ENCODE measurements around the gene IQCF5.
"Not testable (repeated sequence)": the region's sequence is repeated elsewhere in the genome, so short reads cannot be mapped to it uniquely, and the experiment has no call there.

Gene IQCF5

DNA sequence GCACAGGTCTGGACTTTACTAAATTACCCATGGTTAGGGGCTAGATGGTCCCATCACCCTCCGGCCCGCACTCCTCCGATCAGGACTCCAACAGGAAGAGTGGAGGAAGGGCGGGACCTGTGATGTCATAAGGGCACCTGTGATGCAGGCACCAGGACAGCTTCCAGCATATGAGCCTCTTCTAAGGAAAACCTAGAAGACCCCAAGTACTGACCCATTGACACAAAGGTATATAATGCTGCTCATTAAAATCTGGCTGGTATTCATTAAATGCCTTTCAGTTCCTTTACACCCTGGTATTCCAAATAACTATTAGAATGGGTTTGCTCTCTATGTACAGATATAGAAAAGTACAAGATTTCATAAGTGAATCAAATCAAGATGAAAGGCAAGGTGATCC lies at the start of gene IQCF5:
Gene IQCF5 (minus strand): TSS at position 101 of the 400 bp plus-strand sequence. CDS start 70 bp downstream, at position 31.
- DNase-seq (ENCODE audit: low spot score): no peak

DNA sequence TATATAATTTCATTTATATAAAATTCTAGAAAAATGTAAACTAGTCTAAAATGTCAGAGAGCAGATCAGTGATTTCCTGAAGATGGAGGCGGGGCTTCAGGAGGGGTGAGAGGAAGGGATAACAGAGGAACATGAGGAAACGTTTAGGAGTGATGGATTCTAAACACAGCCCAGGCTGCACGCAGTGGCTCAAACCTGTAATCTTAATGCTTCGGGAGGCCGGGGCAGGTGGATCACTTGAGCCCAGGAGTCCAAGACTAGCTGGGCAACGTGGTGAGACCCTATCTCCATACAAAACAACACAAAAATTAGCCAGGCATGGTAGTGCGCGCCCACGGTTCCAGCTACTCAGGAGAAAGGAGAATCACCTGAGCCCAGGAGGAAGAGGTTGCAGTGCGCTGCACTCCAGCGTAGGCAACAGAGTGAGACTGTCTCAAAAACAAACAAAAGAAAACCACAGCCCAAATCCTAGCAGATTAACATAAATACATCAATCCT lies 45.7 kb upstream of the IQCF5 start:
- DNase-seq (ENCODE audit: low spot score): no peak

DNA sequence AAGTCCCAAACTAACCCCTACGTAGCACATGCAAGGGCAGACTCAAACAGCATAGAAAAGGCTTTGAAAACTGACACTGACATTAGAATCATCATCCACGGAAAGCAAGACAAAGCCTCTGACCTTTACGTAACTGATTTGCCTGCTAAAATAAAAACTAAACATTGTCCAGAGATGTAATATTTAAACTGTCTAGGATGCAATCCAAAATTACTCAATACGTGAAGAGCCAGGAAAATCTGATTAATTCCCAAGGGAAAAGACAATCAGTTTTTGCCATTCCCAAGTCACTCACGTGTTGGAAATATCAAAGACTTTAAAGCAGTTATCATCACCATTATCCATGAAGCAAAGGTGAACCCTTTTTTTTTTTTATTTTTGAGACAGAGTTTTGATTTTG lies 41.0 kb upstream of the IQCF5 start:
- DNase-seq (ENCODE audit: low spot score): no peak

DNA sequence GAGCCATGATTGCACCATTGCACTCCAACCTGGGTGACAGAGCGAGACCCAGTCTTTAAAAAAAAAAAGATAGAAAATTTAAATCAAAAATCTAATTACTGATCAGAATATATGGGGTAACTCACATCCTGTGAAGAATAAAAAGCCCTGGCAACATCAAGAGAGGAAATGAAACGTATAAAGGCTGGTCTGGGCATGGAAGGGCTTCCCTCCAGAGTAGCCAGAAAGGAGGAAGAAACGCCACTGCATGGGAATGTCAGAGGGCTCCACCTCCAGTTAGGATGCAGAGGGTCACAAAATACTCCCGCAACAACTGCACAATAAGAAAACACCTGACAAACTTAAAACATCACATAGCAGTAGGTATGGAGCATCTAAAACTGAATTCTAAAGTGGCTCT lies 32.6 kb upstream of the IQCF5 start:
- DNase-seq (ENCODE audit: low spot score): no peak

DNA sequence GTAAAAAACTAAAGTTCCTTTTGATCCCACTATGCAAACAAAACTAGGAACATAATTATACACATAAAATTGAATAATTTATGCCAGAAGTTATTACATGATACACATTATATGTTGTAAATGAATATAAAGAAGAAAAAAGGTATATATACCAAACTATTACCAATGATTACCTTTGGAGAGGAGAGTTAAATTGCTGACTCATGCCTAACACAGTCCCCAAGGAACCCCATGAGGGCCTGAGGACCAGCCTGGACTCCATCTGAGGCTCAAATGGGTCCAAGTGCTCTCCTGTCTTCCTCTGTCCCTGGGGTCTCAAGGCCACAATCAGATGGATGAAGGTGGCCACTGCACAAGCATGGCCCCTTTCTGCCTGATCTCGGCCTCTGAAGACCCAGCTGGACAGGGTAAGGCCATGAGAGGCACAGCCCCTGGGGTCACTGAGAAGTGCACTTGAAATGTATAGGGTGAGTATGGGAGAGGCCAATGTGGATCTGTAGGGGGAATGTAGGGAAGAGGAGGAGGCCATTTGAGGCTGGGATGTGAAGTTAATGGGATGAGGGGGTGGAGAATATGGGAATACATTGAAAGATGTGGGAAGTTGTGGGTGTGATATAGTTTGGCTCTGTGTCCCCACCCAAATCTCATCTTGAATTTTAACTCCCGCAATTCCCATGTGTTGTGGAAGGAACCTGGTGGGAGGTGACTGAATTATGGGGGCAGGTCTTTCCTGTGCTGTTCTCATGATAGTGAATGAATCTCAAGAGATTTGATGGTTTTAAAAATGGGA lies 28.8 kb upstream of the IQCF5 start:
- no peak for DNase-seq (ENCODE audit: low spot score)

DNA sequence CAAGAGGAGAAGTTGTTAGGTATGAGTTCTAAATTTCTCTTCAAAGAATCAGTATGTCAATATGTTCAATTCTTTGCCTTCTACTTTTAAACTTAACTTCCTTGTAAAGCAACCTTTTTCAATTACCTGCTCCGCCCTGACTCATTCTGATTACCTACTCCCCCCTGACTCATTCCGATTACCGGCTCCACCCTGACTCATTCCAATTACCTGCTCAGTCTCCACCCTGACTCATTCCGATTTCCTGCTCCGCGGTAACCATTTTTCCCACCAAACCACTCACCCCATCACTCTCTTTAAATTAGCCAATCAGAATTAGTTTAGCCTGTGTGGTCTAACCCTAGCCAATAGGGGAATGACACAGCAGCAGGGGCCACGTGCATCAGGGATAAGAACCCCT lies 27.0 kb upstream of the IQCF5 start:
- not testable (repeated sequence) for DNase-seq (ENCODE audit: low spot score)

DNA sequence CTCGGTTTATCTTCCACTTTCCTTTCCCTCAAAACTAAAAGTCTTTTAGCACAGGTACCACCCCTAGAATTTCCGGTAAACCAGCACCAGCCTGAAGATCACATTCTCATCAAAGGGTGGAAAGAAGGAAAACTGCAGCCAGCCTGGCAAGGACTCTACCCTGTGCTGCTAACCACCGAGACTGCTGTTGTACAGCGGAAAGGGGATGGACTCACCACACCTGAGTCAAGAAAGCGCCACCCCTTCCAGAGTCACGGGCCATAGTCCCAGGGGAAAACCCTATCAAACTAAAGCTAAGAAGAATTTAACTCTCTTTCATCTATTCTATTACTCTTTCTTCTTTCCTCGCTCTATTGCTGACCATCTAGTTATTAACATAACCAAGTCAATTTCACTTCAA lies 24.6 kb upstream of the IQCF5 start:
- not testable (repeated sequence) for DNase-seq (ENCODE audit: low spot score)

DNA sequence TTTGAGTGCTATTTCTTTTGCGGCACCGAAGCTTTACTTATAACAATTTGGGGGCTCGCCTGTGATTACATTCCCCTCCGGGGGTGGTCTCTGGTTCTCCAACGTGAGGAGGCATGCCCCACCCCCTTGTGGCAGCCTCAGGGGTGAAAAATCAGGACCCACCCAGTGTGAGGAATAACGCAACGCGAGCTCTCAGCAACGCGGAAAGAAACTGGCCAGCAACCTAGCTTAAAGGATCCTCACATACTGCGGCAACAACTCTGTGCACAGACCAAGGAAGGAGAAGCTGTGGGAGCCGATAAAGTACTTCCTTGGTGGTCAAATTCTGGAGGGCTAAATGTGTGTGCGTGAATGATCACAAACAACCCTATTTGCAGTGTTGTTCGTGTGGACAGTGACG lies 22.0 kb upstream of the IQCF5 start:
- DNase-seq (ENCODE audit: low spot score): no peak

DNA sequence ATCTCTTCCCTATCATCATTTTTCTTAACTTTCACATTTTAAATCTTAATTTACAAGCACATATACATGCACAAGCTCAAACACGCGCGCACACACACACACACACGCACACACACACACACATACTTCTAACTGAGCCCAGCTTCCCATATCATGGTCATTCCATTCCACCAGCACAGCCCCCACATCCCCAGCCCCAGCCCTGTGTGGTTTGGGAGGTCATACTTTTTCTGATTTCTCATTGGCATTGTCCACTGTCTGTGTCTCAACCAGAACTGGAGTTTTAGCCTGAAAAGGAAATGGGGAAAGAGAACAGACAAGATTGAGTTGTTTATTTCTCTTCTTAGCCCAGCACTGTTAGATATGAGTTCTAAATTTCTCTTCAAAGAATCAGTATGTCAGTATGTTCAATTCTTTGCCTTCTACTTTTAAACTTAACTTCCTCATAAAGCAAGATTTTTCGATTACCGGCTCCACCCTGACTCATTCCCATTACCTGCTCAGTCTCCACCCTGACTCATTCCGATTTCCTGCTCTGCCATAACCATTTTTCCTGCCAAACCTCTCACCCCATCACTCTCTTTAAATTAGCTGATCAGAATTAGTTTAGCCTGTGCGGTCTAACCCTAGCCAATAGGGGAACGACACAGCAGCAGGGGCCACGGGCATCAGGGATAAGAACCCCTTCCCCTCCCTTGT lies 21.4 kb upstream of the IQCF5 start:
- no peak for DNase-seq (ENCODE audit: low spot score)

DNA sequence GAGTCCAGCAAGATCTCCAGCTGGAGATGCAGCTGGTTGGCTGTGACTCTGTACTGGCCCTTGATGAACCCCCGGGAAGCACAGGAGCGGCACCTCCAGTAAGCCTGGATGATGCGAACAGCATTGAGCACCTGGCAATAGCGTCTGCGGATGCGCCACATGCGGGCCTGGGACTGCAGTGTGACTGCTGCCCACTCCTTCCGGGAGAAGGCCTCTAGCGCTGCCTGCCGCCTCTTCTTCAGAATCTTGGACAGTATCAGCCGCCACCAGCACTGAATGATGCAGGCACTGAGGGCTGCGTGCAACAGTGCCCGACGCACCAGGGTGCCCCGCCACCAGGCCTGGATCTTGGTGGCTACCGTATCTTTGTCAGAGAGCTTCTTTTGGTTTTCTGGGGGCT lies 19.5 kb upstream of the IQCF5 start:
- DNase-seq (ENCODE audit: low spot score): no peak

DNA sequence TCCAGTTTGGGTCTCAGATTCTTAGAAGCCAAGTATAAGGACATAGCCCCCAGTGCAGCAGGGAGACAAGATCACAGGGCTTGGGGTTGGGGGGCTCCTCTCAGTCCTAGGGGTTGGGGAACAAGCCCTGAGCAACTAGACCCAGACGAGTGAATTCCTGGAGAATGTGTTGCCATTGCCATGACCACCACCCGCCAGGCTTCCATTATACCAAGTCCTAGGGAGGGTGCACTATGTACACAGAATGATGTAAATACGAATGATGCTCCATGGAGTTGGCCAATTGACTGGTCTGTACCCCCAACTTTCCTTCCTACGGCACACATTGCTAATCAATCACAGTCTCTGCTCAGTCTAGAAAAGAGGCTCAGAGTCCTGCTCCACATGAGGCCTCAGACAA lies 19.0 kb upstream of the IQCF5 start:
- no peak for DNase-seq (ENCODE audit: low spot score)

DNA sequence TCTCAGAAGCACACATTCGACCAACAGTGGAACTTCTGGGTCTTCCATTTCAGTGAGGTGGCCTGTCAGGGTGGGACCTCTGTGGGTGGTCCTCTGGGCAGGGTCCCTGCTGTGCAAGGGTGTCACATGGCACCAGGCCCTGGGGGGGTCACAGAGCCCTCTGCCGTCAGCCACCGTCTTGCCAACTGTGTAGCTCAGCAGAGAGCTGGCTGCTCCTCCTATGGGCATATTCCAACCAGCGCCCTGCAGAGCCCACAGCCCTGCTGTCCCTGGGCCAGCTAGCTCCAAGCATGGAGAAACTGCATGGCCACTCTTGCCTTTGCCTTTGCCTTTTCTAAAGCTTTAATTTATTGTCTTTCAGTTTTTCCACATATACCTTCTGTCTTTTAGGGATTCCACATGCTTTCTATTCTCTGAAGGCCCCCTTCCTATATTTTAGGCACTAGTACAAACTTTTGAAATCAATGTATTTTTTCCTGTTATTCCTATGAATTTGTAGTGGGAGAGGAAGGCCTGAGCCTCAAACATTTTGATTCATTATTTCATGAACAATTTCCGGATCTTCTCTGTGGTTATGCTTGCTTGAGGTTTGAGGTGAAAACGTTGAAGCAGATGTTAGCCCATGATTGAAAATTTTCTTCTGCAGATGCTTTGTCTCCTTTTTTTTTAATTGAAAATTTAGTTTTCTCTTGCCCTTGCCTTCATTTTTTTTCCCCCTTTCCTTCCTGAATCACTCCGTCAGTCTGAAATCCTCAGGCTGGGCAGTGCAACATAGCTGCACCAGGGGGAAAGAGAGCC lies 16.0 kb upstream of the IQCF5 start:
- no peak for DNase-seq (ENCODE audit: low spot score)

DNA sequence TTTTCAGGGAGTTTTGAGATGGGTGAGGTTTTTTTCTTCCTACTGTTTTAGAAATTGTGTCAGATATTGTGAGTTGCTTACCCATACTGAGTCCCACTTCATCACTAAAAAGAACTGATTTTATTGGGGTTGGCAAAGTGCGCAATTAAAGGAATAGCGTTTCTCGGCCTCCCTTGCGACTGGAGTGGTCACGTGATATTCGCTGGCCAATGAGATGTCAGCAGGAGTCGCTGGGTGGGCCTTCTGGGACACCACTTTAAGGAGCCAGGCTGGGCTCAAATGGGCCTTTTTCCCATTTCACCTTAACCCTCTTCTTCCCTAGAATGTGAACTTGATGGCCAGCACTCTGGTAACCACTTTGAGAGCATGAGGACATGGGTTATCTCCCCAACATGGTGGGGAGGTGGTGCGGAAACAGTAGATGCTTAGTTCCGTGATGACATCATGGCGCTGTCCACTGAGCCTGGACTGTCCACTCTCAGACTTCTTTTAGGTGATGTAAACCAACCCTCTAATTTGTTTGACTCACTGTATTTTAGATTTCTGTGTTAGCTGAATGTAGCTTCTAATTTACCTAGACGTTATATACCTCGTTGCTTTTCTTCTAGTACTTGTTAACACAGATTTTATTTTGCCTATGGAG lies 13.2 kb upstream of the IQCF5 start:
- DNase-seq (ENCODE audit: low spot score): no peak

DNA sequence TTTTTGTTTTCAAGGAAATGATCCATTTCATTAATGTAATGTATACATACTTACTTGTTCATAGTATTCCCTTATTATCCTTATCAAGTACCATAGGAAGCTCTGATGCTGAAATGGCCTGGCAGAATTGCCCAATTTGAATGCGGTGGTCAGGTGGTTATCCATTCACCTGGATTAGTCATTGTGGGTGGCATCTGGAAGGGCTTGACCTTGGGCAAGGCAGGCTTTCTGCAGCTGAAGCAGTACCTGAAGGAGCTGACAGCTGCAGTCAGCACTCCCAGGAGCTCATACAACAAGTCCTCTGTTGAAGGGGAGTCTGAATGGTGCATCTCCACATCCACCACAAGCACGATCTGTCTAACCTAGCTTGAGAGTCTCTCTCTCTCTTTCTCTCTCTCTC lies 12.2 kb upstream of the IQCF5 start:
- DNase-seq (ENCODE audit: low spot score): no peak

DNA sequence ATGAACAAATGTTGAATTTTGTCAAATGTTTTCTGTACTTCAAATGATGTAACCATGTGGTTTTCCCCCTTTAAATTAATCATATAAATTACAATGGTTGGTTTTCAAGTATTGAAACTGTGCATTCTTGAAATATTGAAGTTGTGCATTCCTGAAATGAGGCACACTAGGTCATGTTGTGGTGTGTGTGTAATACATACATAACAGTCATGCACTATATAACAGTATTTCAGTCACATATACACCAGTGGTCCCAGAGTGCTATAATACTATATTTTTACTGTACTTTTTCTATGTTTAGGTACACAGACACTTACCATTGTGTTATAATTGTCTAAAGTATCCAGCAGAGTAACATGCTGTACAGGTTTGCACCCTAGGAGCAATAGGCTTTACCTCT lies 11.0 kb upstream of the IQCF5 start:
- DNase-seq (ENCODE audit: low spot score): no peak

DNA sequence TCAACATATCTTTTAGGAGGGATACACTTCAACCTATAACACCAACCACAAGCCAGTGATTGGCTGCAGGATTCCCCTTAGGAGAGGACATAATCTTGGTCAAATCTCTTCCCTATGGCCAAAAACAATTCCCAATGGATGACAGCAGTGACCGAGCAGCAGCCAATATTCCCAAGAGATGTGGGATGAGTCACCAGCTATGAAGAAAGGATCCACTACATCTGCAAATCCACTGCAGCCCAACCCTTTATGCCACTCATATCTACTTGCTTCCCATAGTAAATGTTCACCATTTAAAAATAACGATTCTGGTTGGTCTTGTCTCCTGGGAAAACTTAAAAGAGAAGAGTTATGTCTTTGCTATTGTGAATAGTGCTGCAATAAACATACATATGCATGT lies 4.5 kb upstream of the IQCF5 start:
- DNase-seq (ENCODE audit: low spot score): no peak

DNA sequence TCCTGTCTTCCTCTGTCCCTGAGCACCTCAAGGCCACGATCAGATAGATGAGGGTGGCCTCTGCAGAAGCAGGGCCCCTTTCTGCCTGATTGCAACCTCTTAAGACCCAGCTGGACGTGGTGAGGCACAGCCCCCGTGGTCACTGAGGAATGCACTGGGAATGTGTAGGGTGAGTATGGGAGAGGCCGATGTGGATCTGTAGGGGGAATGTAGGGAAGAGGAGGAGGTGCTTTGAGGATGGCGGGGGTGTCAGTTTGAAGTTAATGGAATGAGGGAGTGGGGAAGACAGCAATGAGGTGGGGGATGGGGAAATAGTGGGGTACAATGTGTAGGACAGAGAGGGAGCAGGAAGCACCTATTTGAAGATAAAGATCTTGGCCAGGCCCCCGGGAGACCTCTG lies 785 bp upstream of the IQCF5 start:
- DNase-seq (ENCODE audit: low spot score): no peak

DNA sequence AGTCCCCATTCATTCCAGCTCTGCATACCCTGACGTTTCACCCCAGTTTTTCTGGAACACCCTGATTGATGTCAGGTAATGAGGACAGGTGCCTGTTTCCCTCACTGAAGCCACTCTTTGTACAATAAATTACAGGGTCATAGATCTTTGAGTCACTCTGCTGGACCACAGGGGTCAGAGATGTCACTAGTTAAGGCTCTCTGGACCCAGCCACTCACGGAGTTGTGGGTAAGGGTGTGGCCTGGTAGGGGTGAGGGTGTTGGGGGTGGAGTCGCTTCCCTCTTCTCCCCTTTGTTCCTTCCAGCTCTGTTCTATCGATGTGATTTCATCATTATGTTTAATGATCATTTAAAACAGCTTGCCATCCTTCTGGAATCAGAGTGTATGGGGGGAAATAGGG lies 512 bp downstream of the IQCF5 start:
- DNase-seq (ENCODE audit: low spot score): no peak

DNA sequence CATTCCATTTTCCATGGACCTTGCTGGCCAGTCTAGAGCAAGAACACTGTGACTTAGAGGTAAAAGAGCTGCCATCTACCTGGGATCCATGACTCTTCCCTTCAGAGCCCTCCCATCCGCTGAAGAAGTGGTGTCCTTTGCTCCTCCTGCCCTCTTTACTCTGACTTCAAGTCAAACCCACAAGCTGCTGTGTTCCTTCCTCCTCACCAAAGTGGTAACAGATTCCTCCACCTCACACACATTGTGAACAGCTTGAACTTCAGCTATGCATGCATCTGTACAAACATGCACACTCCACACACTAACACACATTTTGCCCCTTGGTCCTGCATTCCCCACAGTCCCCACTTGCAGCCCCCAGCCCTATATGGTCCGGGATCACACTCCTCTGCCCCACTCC lies 990 bp downstream of the IQCF5 start:
- no peak for DNase-seq (ENCODE audit: low spot score)

DNA sequence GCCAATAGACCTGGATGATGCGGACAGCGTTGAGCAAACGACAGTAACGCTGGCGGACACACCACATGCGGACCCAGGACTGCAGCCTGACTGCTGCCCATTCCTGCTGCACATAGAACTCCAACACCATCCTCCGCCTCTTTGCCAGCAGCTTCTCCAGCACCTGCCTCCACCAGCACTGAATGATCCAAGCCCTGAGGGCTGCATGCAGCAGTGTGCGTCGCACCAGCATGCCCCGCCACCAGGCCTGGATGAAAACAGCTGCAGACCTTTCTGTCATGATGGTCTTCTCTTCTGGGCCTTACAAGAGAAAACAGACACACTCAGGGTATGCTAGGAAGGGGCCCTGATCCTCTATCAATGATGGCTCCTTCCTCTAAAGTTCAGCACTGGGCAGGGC lies 1.5 kb downstream of the IQCF5 start:
- DNase-seq (ENCODE audit: low spot score): no peak

DNA sequence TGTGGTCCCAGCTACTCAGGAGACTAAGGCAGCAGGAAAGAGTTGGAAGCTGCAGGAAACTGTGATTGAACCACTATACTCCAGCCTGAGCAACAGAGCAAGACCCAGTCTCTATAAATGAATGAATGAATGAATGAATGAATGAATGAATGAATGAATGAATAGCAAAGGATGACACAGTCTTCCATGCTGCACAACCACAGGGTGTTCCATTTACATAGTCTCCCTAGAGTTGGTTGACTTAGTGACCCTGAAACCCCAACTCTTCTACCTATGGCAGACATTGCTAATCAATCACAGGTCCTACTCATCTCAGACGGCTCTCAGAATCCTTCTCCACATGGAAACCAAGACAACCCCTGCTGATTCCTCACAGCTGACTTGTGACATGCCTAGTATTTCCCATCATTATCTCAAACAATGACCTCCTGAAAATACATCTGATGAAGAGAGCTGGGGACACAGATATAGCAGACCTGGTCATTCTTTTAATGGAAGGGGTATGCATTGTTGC lies 2.1 kb downstream of the IQCF5 start:
- no peak for DNase-seq (ENCODE audit: low spot score)

DNA sequence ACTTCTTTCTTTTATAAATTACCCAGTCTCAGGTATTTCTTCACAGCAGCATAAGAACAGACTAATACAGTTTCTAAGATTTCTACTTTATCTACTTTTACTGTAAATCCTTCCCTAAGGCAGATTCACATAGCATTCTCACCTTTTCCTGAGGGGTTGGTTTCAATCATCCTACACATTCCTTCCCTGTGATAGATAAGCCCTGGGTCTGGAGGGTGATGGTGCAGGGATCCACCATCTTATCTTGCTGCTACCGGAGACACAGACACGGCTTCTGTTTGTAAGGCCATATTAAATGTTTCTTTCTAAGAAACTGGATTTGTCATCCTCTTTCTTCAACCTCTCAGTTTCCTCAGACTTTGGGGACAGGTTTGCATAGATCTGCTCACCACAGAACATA lies 6.1 kb downstream of the IQCF5 start:
- DNase-seq (ENCODE audit: low spot score): no peak

Data from kidney capillary endothelial cell (primary cell).